Measurements from ENCODE around the gene COL4A6.

Gene COL4A6

GRCh38 chrX:108216919-108217571 lies 221.2 kb downstream of the COL4A6 start:
- DNase-seq (ENCODE audit: low spot score): no peak

DNA sequence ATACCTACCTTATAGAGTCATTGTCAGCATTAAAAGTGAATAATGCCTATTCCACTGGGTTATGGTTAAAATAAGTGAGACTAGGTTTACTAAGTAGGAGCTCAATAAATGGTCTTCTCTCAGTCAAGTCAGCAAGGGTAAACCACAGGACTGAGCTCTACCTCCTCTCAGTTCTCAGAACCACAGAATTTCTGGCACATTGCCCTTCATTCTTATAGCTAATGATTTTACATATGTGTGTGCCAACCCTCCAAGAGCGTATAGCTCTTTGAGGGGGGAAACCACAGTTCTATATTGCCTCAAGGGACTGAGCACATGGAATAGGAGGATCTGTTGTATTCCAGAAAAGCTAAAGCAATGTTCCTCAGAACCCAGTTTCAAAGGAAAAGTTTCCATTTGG lies 221.8 kb downstream of the COL4A6 start:
- no peak for DNase-seq (ENCODE audit: low spot score)

GRCh38 chrX:108211301-108211700 lies 226.9 kb downstream of the COL4A6 start:
- no peak for DNase-seq (ENCODE audit: low spot score)

GRCh38 chrX:108209006-108209554 lies 229.1 kb downstream of the COL4A6 start:
- DNase-seq (ENCODE audit: low spot score): no peak

DNA sequence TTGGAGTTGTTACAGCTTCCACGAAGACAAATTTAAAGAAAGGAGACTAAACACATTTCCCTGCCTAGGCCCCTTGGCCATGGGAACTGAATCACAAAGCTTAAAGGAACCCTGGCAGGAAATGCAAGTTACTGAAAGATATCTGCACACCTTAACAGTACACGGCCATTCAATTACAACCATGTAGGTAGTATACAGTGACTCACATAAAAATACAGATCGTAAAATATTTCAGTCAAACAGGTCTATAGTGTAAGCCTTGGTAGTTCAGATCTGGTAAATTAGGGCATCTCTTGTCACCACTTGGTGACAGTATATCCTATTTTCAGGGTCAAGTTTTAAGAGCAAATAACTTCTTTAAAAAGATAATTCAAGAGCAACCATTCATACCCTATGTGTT lies 234.7 kb downstream of the COL4A6 start:
- DNase-seq (ENCODE audit: low spot score): no peak

GRCh38 chrX:108199691-108200090 lies 238.5 kb downstream of the COL4A6 start:
- DNase-seq (ENCODE audit: low spot score): peak; percentile 24

DNA sequence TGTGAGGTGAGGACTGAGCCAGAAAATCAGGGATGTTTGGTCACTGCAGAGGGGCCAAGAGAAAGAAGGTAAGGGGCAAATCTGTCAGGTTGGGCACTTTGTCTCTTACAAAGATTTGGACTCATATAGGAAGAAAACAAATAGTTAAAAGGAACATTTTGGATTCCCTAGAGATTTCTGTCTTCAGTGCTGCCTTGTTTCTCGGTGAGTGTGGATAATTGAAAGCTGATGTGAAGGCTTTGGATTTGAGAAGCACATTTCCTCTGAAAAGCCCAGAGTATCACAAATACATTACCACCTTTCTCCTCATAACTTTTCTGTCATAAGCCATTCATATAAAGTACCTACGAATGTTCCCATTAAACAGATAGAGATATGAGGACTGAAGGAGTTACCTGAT lies 239.2 kb downstream of the COL4A6 start:
- DNase-seq (ENCODE audit: low spot score): no peak

GRCh38 chrX:108198420-108198819 lies 239.8 kb downstream of the COL4A6 start:
- DNase-seq (ENCODE audit: low spot score): no peak

GRCh38 chrX:108186811-108187210 lies 251.4 kb downstream of the COL4A6 start:
- DNase-seq (ENCODE audit: low spot score): peak; percentile 73

GRCh38 chrX:108178143-108178498 lies 260.1 kb downstream of the COL4A6 start:
- DNase-seq (ENCODE audit: low spot score): no peak

DNA sequence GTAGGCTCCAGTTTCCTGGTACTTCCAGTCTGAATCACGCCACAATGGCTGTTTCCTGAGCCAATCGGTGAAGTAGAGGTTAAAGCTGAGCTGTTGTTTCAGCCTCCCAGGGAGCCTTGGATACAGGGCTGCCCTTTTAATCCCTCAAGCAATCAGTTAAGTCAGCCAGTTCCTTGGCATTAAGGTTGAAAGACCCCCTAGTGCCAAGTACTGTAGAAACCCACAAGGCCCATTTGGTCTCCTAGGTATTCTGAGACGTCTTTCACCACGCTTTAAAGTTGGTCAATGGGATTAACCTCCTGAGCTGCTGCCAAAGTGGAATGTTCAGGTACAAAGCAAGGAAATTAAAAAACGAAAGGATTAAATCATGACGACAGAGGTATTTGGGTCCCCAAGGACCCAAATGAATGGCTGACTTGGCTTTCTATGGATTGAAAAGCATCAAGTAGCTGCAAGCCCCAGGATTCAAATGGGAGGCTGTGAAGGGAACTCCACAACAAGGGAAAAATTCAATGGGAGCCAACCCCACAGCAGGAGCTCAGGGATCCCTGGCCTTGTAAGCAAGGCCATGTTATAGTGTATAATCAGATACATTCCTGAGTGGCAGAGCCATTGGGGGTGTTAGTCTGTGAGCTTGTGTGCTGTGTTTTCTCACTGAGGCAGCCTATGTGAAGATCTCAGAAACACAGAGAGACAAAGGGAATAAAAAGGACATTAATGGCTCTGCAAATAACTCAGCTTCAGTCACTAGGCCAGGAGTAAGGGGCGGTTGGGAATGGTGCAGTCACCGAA lies 260.7 kb downstream of the COL4A6 start:
- no peak for DNase-seq (ENCODE audit: low spot score)

DNA sequence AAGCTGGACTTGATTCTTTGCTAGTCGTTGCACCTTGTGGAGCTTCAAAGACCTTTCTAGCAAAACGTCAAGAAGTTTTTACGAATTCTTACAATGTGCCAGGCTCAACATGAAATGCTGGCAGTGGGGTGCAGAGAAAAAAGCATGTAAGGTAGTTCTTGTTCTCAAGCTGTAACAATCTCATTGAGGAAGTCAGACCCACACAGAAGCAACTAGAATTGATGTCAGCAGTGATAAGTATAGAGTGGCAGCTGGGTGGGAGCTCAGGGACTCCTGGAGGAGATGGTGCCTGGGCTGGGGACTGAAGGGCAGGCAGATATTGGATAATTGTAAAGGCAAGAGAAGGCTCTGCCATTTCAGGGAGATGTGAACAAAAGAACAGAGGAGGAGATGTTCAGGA lies 264.3 kb downstream of the COL4A6 start:
- no peak for DNase-seq (ENCODE audit: low spot score)

- DNase-seq (ENCODE audit: low spot score): no peak
Observed at GRCh38 chrX:108171671-108172070, 266.6 kb downstream of the COL4A6 start.

GRCh38 chrX:108169768-108170167 lies 268.5 kb downstream of the COL4A6 start:
- DNase-seq (ENCODE audit: low spot score): no peak

DNA sequence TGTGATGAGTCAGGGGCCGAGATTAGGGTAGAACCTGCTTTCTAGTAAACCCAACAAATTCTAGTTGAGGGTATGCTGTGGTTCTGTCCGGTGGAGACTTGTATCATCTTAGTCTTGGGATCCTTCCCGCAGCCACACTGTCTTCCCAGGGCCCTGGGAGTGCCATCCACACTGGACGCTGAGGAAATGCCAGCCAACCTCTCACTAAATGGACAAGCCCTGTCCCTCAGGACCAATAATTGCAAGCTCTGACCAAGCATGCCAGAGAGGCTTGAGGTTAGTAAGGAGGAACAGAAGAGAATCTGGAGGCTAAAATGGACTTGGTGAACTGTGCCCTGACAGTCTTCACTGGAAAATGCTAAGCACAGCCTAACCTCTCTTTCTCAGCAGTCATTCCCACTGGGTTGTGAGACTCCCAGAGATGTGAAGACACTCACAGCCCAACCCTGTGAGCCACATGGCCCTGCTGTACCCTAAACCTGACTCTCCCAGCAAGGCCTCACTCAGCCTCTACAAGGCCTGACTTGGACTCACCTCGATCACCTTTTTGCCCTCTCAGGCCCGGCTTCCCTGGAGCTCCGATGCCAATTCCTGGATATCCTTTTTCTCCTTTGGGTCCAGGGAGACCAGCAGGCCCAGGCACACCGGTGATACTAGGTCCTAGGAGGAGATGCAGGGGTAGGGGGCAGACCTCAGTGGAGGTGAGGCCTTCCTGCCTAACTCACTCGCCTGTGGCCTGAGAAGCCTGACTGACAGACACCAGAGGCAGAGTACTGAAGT lies 269.1 kb downstream of the COL4A6 start:
- no peak for DNase-seq (ENCODE audit: low spot score)

DNA sequence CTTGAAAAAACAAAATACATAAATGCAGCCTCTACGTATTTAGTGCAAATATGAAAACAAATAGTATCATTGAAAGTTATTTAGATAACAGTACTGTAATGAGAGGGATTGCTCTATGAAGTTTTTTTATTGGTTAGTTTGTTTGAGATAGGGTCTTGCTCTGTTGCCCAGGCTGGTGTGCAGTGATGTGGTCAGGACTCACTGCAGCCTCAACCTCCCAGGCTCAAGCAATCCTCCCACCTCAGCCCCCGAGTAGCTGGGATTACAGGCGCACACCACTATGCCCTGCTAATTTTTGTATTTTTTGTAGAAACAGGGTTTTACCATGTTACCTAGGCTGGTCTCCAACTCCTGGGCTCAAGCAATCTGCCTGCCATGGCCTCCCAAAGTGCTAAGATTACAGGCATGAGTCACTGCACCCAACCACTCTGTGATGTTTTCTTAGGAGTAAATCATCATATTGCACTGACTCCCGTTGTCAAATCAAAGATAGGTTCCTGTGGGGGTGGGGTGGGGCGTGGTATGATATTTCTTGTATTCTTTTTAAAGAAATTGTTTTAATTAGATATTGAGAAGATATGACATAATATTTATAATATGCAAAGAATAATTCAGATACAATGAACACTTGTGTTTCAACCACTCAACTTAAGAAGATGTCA lies 270.9 kb downstream of the COL4A6 start:
- DNase-seq (ENCODE audit: low spot score): no peak

- peak; percentile 37 for DNase-seq (ENCODE audit: low spot score)
Observed at GRCh38 chrX:108165383-108166111, 272.7 kb downstream of the COL4A6 start.

DNA sequence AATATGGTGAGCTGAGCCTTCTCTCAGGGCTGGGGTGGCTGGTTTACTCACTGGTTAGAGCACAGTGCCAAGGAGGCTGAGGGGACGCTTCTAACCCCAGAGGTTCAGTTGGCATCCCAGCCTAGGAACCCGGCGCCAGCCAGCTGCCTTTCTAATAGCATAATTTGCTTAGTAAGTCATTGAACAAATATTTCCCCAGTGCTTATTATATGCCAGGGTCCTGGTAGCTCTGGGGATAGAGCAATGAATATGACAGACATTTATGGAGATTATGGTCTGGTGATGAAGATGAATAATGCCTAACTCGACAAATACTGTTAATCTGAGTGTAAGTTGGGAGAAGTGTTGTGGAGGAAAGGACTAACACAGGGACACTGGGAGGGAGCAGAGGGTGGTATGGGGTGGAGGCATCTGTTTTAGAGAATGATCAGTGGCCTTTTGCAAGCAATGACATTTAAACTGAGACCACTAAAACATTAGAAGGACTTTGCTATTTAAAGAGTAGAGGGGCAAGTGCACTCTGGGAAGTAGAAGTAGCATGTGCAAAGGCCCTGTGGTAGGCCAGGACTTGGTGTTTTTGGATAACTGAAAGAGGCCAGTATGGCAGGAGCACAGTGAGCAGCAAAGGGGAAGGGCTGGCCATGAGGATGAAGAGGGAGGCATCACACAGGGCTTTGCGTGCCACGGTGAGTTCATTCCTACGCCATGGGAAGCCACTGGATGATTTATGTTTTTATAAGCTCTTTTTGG lies 274.7 kb downstream of the COL4A6 start:
- no peak for DNase-seq (ENCODE audit: low spot score)

DNA sequence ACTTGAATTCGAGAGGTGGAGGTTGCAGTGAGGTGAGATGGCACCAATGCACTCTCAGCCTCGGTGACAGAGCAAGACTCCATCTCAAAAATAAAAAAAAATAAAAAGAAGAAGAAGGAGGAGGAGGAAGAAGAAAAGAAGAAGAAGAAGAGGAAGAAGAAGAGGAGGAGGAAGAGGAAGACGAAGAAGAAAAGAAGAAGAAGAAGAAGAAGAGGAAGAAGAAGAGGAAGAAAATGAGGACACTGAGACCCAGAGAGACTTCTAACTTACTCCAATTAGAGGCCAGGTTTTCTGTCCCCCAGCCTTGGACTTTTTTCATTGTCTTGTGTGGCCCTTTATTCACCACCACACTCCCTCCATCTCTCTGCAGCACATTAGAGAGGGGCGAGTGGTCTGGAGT lies 276.0 kb downstream of the COL4A6 start:
- no peak for DNase-seq (ENCODE audit: low spot score)

- DNase-seq (ENCODE audit: low spot score): no peak
Observed at GRCh38 chrX:108160309-108160708, 277.9 kb downstream of the COL4A6 start.

Measured in SW480 (cell line).